GM23338 (cell line): Measurements from ENCODE around the gene ATG7. TPM values are rescaled to one million over a fixed set of nuclear protein-coding genes. Genes with fewer than 3 reads are reported as not detected.

Source experiments
- ATAC-seq: fragments of 200-7000 bp; cut with Tn5 transposase; 3 replicates; pipeline ENCODE4 v1.9.1; 2020
- DNase-seq: peaks from one replicate; pipeline ENCODE4 v3.0.0-alpha.2; 2015; ENCODE audit warnings: low spot score
- H2AFZ ChIP-seq: fragments of 200-600 bp; sonication (generic); 2 replicates; pipeline ENCODE4 v1.8.0; 2016; ENCODE audit warnings: antibody characterized with exemption, mild to moderate bottlenecking, moderate library complexity
- H3F3A ChIP-seq: fragments of 200-600 bp; sonication (generic); replicated peaks from 2 replicates; pipeline ENCODE4 v1.8.0; 2017; ENCODE audit warnings: antibody characterized with exemption, mixed run types, low read depth
- H3K27ac ChIP-seq: fragments of 200-600 bp; sonication (generic); 2 replicates; pipeline ENCODE4 v1.6.1; 2016; ENCODE audit warnings: low read depth
- H3K27me3 ChIP-seq: fragments of 200-600 bp; sonication (generic); 2 replicates; pipeline ENCODE4 v1.8.0; 2016; ENCODE audit warnings: mild to moderate bottlenecking, mixed run types, moderate library complexity; ENCODE audit not compliant: insufficient read depth
- H3K36me3 ChIP-seq: fragments of 200-600 bp; sonication (generic); 2 replicates; pipeline ENCODE4 v1.8.0; 2016; ENCODE audit warnings: mild to moderate bottlenecking; ENCODE audit not compliant: insufficient read depth
- H3K4me1 ChIP-seq: fragments of 200-600 bp; sonication (generic); 2 replicates; pipeline ENCODE4 v1.8.0; 2016; ENCODE audit warnings: mild to moderate bottlenecking, moderate library complexity; ENCODE audit not compliant: insufficient read depth
- H3K4me2 ChIP-seq: fragments of 200-600 bp; sonication (generic); 2 replicates; pipeline ENCODE4 v1.7.1; 2017; ENCODE audit warnings: mixed run types
- H3K4me3 ChIP-seq: fragments of 200-600 bp; sonication (generic); 2 replicates; pipeline ENCODE4 v1.6.1; 2016; ENCODE audit warnings: mixed run types
- H3K79me2 ChIP-seq: fragments of 200-600 bp; sonication (generic); replicated peaks from 2 replicates; pipeline ENCODE4 v1.8.0; 2017; ENCODE audit warnings: mild to moderate bottlenecking; ENCODE audit not compliant: insufficient read depth
- H3K9me2 ChIP-seq: fragments of 200-600 bp; sonication (generic); 2 replicates; pipeline ENCODE4 v1.8.0; 2017; ENCODE audit not compliant: insufficient read depth
- H4K20me1 ChIP-seq: fragments of 200-600 bp; sonication (generic); replicated peaks from 2 replicates; pipeline ENCODE4 v1.8.0; 2017; ENCODE audit warnings: mild to moderate bottlenecking; ENCODE audit not compliant: insufficient read depth
- H3K27ac Mint-ChIP-seq: 2 replicates; pipeline ENCODE4 v1.8.0; 2020; ENCODE audit warnings: inconsistent platforms, mild to moderate bottlenecking, moderate library complexity, mixed read lengths
- H3K27me3 Mint-ChIP-seq: 3 replicates; pipeline ENCODE4 v1.8.0; 2022; ENCODE audit warnings: low read depth, mild to moderate bottlenecking, moderate library complexity, mixed read lengths, inconsistent platforms; ENCODE audit not compliant: insufficient read depth, poor library complexity
- H3K36me3 Mint-ChIP-seq: 3 replicates; pipeline ENCODE4 v1.8.0; 2021; ENCODE audit warnings: low read depth, mild to moderate bottlenecking, inconsistent platforms, moderate library complexity, mixed read lengths
- H3K4me1 Mint-ChIP-seq: 3 replicates; pipeline ENCODE4 v1.8.0; 2020; ENCODE audit warnings: mild to moderate bottlenecking, inconsistent platforms, mixed read lengths
- H3K4me3 Mint-ChIP-seq: 3 replicates; pipeline ENCODE4 v1.8.0; 2021; ENCODE audit warnings: moderate library complexity, mild to moderate bottlenecking, inconsistent platforms, mixed read lengths
- H3K9me3 Mint-ChIP-seq: 3 replicates; pipeline ENCODE4 v1.8.0; 2020; ENCODE audit warnings: moderate library complexity, mild to moderate bottlenecking, inconsistent platforms, mixed read lengths
- CREB1 ChIP-seq: fragments of 250-450 bp; sonication (Bioruptor Pico); IDR thresholded peaks from 2 replicates; pipeline ENCODE4 v1.5.0; 2020; ENCODE audit warnings: low read depth, mild to moderate bottlenecking, moderate library complexity
- ETS1 ChIP-seq: IDR thresholded peaks from 2 replicates; pipeline ENCODE4 v1.6.1; 2016; ENCODE audit warnings: antibody characterized with exemption
- ZNF462 ChIP-seq: fragments of 250-450 bp; sonication (Bioruptor Pico); IDR thresholded peaks from 2 replicates; pipeline ENCODE4 v1.5.0; 2020; ENCODE audit warnings: mild to moderate bottlenecking, moderate library complexity
- polyA plus RNA-seq: library from polyadenylated mRNA; unstranded; fragments of >200 nt; fragmentation: Nextera tagmentation; extraction: Ambion mirVana; gene quantifications from 2 replicates; pipeline ENCODE4 v1.2.1, GENCODE V29; 2016
- total RNA-seq: library from RNA; depleted of rRNA; stranded (reverse); fragments of >200 nt; shearing (Covaris generic); gene quantifications from 2 replicates; pipeline ENCODE4 v1.2.3, GENCODE V29; 2014
- TF ChIP-seq, protein P1 (sequence below), 2 experiments: fragments of 200-600 bp in 1 of 2; sonication (generic) in 1 of 2; conservative IDR thresholded peaks; 2 replicates each; pipeline versions ENCODE4 v1.5.1 to v1.6.1; 2016 to 2017; ENCODE audit warnings: antibody characterized with exemption in 2 of 2, low read depth in 2 of 2, mild to moderate bottlenecking in 2 of 2, moderate library complexity in 1 of 2

The ATG7 gene
- total and polyA plus RNA-seq, 2 experiments from 2014 or later, result 16.2 to 36.7 TPM

GRCh38 chr3:11235385-11235784, 36.8 kb upstream of the ATG7 start (continued):
- TF ChIP-seq ZNF462, result no peak
- no peak for TF ChIP-seq ETS1

- H3K36me3 Mint-ChIP-seq, result no peaks in the 10 kb centered on the region
- no peak overlapping the region for H3K4me2 ChIP-seq
- H2AFZ ChIP-seq, result no peak overlapping the region
- H3K9me2 ChIP-seq, result no peaks in the 10 kb centered on the region
- H3K36me3 ChIP-seq, result no peaks in the 10 kb centered on the region
- ATAC-seq (peak; percentile 96), DNase-seq (peak; percentile 90)
- no peak overlapping the region for H3K4me3 Mint-ChIP-seq
- H3F3A ChIP-seq, result no peaks in the 10 kb centered on the region
- peak overlapping the region; percentile 64; the same call in 1 of the 2 replicates for H3K27ac Mint-ChIP-seq
- peaks cover 6% of the 10 kb centered on the region; the same call in 1 of the 3 replicates for H3K4me1 Mint-ChIP-seq
- no peaks in the 10 kb centered on the region for H4K20me1 ChIP-seq
- H3K4me3 ChIP-seq, result no peak overlapping the region
- no peaks in the 10 kb centered on the region; the same call in 2 of the 3 replicates for H3K9me3 Mint-ChIP-seq
- no peaks in the 10 kb centered on the region for H3K27me3 ChIP-seq
- H3K27ac ChIP-seq, result no peak overlapping the region
- H3K79me2 ChIP-seq, result no peaks in the 10 kb centered on the region
- H3K4me1 ChIP-seq, result no peaks in the 10 kb centered on the region; the same call in 1 of the 2 replicates
- no peaks in the 10 kb centered on the region for H3K27me3 Mint-ChIP-seq
- TF ChIP-seq ZNF462 (no peak), CREB1 (peak; percentile 19; the same call in 1 of the 2 replicates)
- TF ChIP-seq, protein P1, sequence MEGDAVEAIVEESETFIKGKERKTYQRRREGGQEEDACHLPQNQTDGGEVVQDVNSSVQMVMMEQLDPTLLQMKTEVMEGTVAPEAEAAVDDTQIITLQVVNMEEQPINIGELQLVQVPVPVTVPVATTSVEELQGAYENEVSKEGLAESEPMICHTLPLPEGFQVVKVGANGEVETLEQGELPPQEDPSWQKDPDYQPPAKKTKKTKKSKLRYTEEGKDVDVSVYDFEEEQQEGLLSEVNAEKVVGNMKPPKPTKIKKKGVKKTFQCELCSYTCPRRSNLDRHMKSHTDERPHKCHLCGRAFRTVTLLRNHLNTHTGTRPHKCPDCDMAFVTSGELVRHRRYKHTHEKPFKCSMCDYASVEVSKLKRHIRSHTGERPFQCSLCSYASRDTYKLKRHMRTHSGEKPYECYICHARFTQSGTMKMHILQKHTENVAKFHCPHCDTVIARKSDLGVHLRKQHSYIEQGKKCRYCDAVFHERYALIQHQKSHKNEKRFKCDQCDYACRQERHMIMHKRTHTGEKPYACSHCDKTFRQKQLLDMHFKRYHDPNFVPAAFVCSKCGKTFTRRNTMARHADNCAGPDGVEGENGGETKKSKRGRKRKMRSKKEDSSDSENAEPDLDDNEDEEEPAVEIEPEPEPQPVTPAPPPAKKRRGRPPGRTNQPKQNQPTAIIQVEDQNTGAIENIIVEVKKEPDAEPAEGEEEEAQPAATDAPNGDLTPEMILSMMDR (conservative IDR thresholded peaks at IDR 0.05; ENCODE audit: low read depth in 2 of 2), result peak; percentile 76 to 86
Measured at GRCh38 chr3:11236588-11237461, 35.4 kb upstream of the ATG7 start.
